Natural killer cell (primary cell): ENCODE data around the gene LYST. TPM values are rescaled to one million over a fixed set of nuclear protein-coding genes. Genes with fewer than 3 reads are reported as not detected.
A peak's percentile ranks its signal among the peaks of the same experiment; 100 is the strongest.

Experiments
- ATAC-seq, 3 donors: fragments of 150-1000 bp in 2 of 3; fragments of 200-7000 bp in 1 of 3; cut with Tn5 transposase; 1 replicate in 1 of 3; 2 replicates in 2 of 3; pipeline ENCODE4 v1.10.0; 2021; ENCODE audit warnings: mild to moderate bottlenecking in 2 of 3, moderate library complexity in 2 of 3
- DNase-seq, 2 donors: peaks; one replicate each; pipeline versions ENCODE4 v3.0.0 to v3.0.0-alpha.2; 2013 to 2021; ENCODE audit warnings: mixed read lengths in 1 of 2
- H3K27ac ChIP-seq: one replicate; pipeline ENCODE4 v1.5.1; 2013; ENCODE audit warnings: mild to moderate bottlenecking, low read length
- H3K27me3 ChIP-seq: one replicate; pipeline ENCODE4 v1.6.1; 2013; ENCODE audit warnings: low read length; ENCODE audit not compliant: control insufficient read depth, insufficient read depth
- H3K36me3 ChIP-seq: one replicate; pipeline ENCODE4 v1.6.1; 2013; ENCODE audit warnings: low read length; ENCODE audit not compliant: control insufficient read depth, insufficient read depth
- H3K4me1 ChIP-seq: one replicate; pipeline ENCODE4 v1.6.1; 2013; ENCODE audit warnings: low read length; ENCODE audit not compliant: control insufficient read depth, insufficient read depth
- H3K4me3 ChIP-seq: one replicate; pipeline ENCODE4 v1.5.1; 2013; ENCODE audit warnings: low read length
- H3K9me3 ChIP-seq: one replicate; pipeline ENCODE4 v1.6.1; 2013; ENCODE audit warnings: low read length; ENCODE audit not compliant: control insufficient read depth, insufficient read depth
- H3K27ac Mint-ChIP-seq, 2 donors: one replicate each; pipeline ENCODE4 v1.8.0; 2022; ENCODE audit warnings: mild to moderate bottlenecking in 2 of 2, mixed read lengths in 2 of 2, moderate library complexity in 1 of 2
- H3K27me3 Mint-ChIP-seq, 2 donors: one replicate each; pipeline ENCODE4 v1.8.0; 2022; ENCODE audit warnings: low read depth in 2 of 2, mixed read lengths in 2 of 2
- H3K36me3 Mint-ChIP-seq: one replicate; pipeline ENCODE4 v1.8.0; 2022; ENCODE audit warnings: mixed read lengths
- H3K4me1 Mint-ChIP-seq, 2 donors: one replicate each; pipeline ENCODE4 v1.8.0; 2022; ENCODE audit warnings: mixed read lengths in 2 of 2
- H3K4me3 Mint-ChIP-seq: one replicate; pipeline ENCODE4 v1.8.0; 2022; ENCODE audit warnings: mild to moderate bottlenecking, moderate library complexity, mixed read lengths
- H3K9me3 Mint-ChIP-seq, 2 donors: one replicate each; pipeline ENCODE4 v1.8.0; 2022; ENCODE audit warnings: mixed read lengths in 2 of 2
- WGBS: methylation state at CpG from one replicate; pipeline ENCODE4 v1.1.7; 2013; ENCODE audit warnings: missing lambda C conversion rate; ENCODE audit not compliant: insufficient coverage; 5-methylcytosine and 5-hydroxymethylcytosine counted together
- intact Hi-C: fragments of 100-400 bp; cut with micrococcal nuclease; formaldehyde crosslinking; loops from one replicate; pipeline ENCODE4 v1.14.2; 2022
- total RNA-seq, 4 donors: library from RNA; stranded (reverse); fragments of 120-200 nt in 1 of 4; gene quantifications; one replicate each; pipeline versions ENCODE4 v1.2.3 to v1.2.4, GENCODE V29; 2013 to 2022
- TF ChIP-seq, protein P1 (sequence below): fragments of 200-600 bp; IDR thresholded peaks from one replicate; pipeline ENCODE4 v1.8.0; 2022; ENCODE audit warnings: antibody characterized with exemption

Gene LYST
- total RNA-seq, 3 donors from 2014 or later (not counting 1 experiment from before 2014, with no cell fraction given): 89.9 to 115 (median 93.6) TPM

- no peaks in the 10 kb centered on the region for H3K27me3 ChIP-seq
- TF ChIP-seq, protein P1, sequence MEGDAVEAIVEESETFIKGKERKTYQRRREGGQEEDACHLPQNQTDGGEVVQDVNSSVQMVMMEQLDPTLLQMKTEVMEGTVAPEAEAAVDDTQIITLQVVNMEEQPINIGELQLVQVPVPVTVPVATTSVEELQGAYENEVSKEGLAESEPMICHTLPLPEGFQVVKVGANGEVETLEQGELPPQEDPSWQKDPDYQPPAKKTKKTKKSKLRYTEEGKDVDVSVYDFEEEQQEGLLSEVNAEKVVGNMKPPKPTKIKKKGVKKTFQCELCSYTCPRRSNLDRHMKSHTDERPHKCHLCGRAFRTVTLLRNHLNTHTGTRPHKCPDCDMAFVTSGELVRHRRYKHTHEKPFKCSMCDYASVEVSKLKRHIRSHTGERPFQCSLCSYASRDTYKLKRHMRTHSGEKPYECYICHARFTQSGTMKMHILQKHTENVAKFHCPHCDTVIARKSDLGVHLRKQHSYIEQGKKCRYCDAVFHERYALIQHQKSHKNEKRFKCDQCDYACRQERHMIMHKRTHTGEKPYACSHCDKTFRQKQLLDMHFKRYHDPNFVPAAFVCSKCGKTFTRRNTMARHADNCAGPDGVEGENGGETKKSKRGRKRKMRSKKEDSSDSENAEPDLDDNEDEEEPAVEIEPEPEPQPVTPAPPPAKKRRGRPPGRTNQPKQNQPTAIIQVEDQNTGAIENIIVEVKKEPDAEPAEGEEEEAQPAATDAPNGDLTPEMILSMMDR: no peak
- Mint-ChIP-seq H3K4me1 (peaks cover 0 to 9% of the 10 kb centered on the region in 2 donors), H3K4me3 (no peak overlapping the region), H3K27ac (no peak overlapping the region), H3K9me3 (no peaks in the 10 kb centered on the region), H3K27me3 (no peaks in the 10 kb centered on the region), H3K36me3 (peaks cover 35% of the 10 kb centered on the region)
- peaks cover 89% of the 10 kb centered on the region for H3K36me3 ChIP-seq
- DNase-seq (no peak), ATAC-seq (no peak)
- 92% methylated on average over 4 of the region's 6 CpGs for WGBS
- no peak overlapping the region for H3K4me3 ChIP-seq
- intact Hi-C loops: no loop called here
- no peaks in the 10 kb centered on the region for H3K9me3 ChIP-seq
- H3K4me1 ChIP-seq: no peaks in the 10 kb centered on the region
- no peak overlapping the region for H3K27ac ChIP-seq
These were observed 120.5 kb downstream of the LYST start for GRCh38 chr1:235746245-235746644.

- ATAC-seq (no peak), DNase-seq (no peak)
- Histone ChIP-seq H3K4me3 (no peak overlapping the region), H3K27me3 (no peaks in the 10 kb centered on the region), H3K9me3 (no peaks in the 10 kb centered on the region), H3K4me1 (no peaks in the 10 kb centered on the region), H3K36me3 (peaks cover 89% of the 10 kb centered on the region), H3K27ac (no peak overlapping the region)
- intact Hi-C loops: no loop called here
- no peaks in the 10 kb centered on the region for H3K27me3 Mint-ChIP-seq
- TF ChIP-seq, protein P1: no peak
- no peaks in the 10 kb centered on the region for H3K9me3 Mint-ChIP-seq
- peaks cover 36% of the 10 kb centered on the region for H3K36me3 Mint-ChIP-seq
- peak overlapping the region in 1 of 2 donors; percentile 51 for H3K27ac Mint-ChIP-seq
- peaks cover 0 to 6% of the 10 kb centered on the region in 2 donors for H3K4me1 Mint-ChIP-seq
- no peak overlapping the region for H3K4me3 Mint-ChIP-seq
- 95% methylated on average over 3 of the region's 4 CpGs for WGBS
These were observed 121.1 kb downstream of the LYST start for GRCh38 chr1:235745503-235746136.

GRCh38 chr1:235742914-235743599 lies 123.6 kb downstream of the LYST start:
- Mint-ChIP-seq H3K27ac (no peak overlapping the region), H3K36me3 (peaks cover 40% of the 10 kb centered on the region), H3K4me1 (no peaks in the 10 kb centered on the region), H3K9me3 (no peaks in the 10 kb centered on the region), H3K4me3 (no peak overlapping the region), H3K27me3 (no peaks in the 10 kb centered on the region)
- H3K4me1 ChIP-seq: no peaks in the 10 kb centered on the region
- no peak for DNase-seq
- no peaks in the 10 kb centered on the region for H3K27me3 ChIP-seq
- peaks cover 86% of the 10 kb centered on the region for H3K36me3 ChIP-seq
- H3K9me3 ChIP-seq: no peaks in the 10 kb centered on the region
- 89% methylated on average over 3 of the region's 5 CpGs for WGBS
- H3K4me3 ChIP-seq: no peak overlapping the region
- H3K27ac ChIP-seq: no peak overlapping the region
- intact Hi-C loops: no loop called here
- ATAC-seq: no peak
- TF ChIP-seq, protein P1: no peak
